ENCODE results near the gene NUMB. TPM values are rescaled to one million over a fixed set of nuclear protein-coding genes. Genes with fewer than 3 reads are reported as not detected.
"Not testable (repeated sequence)": the region's sequence is repeated elsewhere in the genome, so short reads cannot be mapped to it uniquely, and the experiment has no call there.

NUMB gene
- total RNA-seq, 4 donors from 2014 or later: 49.2 to 63.4 (median 50.7) TPM

DNA sequence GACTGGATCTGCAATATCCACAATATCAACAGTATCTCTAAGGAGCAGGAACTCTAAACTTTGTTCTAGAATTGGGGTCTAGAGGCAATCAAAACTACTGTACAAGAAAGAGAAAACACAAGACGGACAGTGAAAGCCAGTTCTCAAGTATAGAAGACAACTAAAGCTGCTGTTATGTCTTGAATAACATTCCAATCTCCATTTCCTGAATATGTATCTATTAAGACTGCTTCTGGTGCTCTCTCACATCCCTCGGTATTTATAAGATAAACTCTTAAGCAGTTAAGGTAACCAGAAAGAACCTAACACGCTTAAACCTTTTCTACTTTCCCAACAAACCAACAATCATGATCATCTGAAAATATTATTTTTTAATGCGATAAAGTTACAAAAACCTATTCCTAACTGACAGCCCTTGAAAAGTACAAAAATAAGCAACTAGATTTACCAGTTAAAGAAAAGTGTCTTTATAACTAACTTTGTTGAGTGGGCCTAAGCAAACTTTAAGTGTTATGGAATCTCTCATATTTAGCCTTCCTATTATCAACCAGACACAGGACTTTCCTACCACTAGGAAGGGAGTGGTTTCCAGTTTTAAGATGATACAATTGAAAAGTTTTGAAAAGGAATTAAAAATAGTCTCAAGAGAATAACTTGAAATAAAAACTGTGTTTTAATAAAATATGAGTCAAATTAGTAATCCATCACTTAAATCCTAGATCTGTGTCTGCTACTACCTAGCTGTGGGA is 30.7 kb downstream of the NUMB start:
- no peak for DNase-seq (ENCODE audit: extremely low spot score)
- WGBS: 55% methylated on average over 4 of the region's 4 CpGs
- no peak overlapping the region for H3K4me3 ChIP-seq
- no peaks in the 10 kb centered on the region for H3K9me3 ChIP-seq
- no peaks in the 10 kb centered on the region for H3K27me3 ChIP-seq
- H3K27ac ChIP-seq (replicated peaks in 1 of 4): peak overlapping the region; percentile 58 to 76 (median 67)
- intact Hi-C loops (cut with DNase I): no loop called here
- TF ChIP-seq, protein P1, sequence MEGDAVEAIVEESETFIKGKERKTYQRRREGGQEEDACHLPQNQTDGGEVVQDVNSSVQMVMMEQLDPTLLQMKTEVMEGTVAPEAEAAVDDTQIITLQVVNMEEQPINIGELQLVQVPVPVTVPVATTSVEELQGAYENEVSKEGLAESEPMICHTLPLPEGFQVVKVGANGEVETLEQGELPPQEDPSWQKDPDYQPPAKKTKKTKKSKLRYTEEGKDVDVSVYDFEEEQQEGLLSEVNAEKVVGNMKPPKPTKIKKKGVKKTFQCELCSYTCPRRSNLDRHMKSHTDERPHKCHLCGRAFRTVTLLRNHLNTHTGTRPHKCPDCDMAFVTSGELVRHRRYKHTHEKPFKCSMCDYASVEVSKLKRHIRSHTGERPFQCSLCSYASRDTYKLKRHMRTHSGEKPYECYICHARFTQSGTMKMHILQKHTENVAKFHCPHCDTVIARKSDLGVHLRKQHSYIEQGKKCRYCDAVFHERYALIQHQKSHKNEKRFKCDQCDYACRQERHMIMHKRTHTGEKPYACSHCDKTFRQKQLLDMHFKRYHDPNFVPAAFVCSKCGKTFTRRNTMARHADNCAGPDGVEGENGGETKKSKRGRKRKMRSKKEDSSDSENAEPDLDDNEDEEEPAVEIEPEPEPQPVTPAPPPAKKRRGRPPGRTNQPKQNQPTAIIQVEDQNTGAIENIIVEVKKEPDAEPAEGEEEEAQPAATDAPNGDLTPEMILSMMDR (IDR thresholded peaks at IDR 0.05): no peak
- TF ChIP-seq POLR2AphosphoS5 (IDR thresholded peaks at IDR 0.05): no peak
- no peak for TF ChIP-seq POLR2A (IDR thresholded peaks at IDR 0.05; ENCODE audit: low read depth)
- TF ChIP-seq EP300 (IDR thresholded peaks at IDR 0.05): no peak
- H3K36me3 ChIP-seq: no peaks in the 10 kb centered on the region
- peaks cover 27 to 62% (median 54%) of the 10 kb centered on the region in 4 donors for H3K4me1 ChIP-seq

DNA sequence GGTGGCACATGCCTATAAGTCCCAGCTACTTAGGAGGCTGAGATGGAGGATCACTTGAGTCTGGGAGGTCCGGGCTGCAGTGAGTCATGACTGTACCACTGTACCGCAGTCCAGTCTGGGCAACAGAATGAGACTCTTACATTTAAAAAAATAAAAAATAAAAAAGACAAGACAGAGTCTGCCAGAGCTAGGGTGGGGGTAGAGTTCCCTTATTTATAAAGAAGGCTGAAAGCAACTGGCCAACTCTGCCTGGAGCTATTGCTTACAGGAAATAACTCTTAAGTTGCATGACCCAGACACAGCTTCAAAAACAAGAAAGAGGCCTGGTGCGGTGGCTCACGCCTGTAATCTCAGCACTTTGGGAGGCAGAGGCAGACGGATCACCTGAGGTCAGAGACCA is 31.5 kb downstream of the NUMB start:
- TF ChIP-seq, protein P1 (IDR thresholded peaks at IDR 0.05): no peak
- Histone ChIP-seq H3K36me3 (peaks cover 0 to under 1% (median 0%) of the 10 kb centered on the region in 4 donors), H3K9me3 (no peaks in the 10 kb centered on the region), H3K4me1 (peaks cover 27 to 70% (median 62%) of the 10 kb centered on the region in 4 donors), H3K27me3 (no peaks in the 10 kb centered on the region), H3K4me3 (no peak overlapping the region), H3K27ac (replicated peaks in 1 of 4) (peak overlapping the region; percentile 58 to 76 (median 67))
- DNase-seq (ENCODE audit: extremely low spot score): no peak
- intact Hi-C loops (cut with DNase I): no loop called here
- 68% methylated on average over 5 of the region's 5 CpGs for WGBS

DNA sequence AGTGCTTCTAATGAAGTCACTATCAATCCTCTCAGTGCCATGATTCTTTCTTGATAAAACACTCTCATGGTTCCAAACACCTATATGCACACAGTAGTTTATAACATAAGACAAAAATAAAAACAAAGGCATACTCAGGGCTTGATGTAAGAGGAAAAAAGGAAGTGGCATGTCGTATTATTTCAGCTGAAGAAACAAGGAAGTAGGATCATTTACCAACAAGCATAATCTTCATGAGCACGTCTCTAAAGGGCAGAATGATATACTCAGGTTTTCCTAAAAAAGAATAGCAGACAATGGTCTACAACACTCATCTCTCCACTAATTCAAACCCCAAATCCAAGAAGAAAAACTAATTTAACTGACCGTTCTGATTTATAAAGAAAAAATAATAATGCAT is 33.9 kb downstream of the NUMB start:
- 36% methylated on average over 3 of the region's 3 CpGs for WGBS
- intact Hi-C loops (cut with DNase I): no loop called here
- Histone ChIP-seq H3K9me3 (no peaks in the 10 kb centered on the region), H3K4me3 (no peak overlapping the region), H3K4me1 (peaks cover 27 to 79% (median 68%) of the 10 kb centered on the region in 4 donors), H3K27me3 (no peaks in the 10 kb centered on the region), H3K27ac (replicated peaks in 1 of 4) (peak overlapping the region in 2 of 4 donors; percentile 16 to 33), H3K36me3 (peaks cover 0 to 17% (median 4%) of the 10 kb centered on the region in 4 donors)
- TF ChIP-seq POLR2AphosphoS5 (IDR thresholded peaks at IDR 0.05): no peak
- TF ChIP-seq POLR2A (IDR thresholded peaks at IDR 0.05; ENCODE audit: low read depth): no peak
- no peak for TF ChIP-seq EP300 (IDR thresholded peaks at IDR 0.05)
- TF ChIP-seq, protein P1 (IDR thresholded peaks at IDR 0.05): no peak
- no peak for DNase-seq (ENCODE audit: extremely low spot score)

DNA sequence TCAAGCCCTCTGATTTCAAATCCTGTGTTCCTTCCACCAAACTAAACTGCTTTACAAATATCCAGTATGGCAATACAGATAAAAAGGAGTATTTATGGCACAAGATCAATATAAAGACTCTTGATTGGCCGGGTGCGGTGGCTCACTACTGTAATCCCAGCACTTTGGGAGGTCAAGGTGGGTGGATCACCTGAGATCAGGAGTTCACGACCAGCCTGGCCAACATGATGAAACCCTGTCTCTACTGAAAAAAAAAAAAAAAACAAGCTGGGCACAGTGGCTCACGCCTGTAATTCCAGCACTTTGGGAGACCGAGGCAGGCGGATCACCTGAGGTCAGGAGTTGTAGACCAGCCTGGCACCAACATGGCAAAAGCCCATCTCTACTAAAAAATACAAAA is 35.3 kb downstream of the NUMB start:
- WGBS: 100% methylated on average over 6 of the region's 6 CpGs
- H3K4me3 ChIP-seq; H3K9me3 ChIP-seq; DNase-seq (ENCODE audit: extremely low spot score); H3K27me3 ChIP-seq; intact Hi-C loops (cut with DNase I): not testable (repeated sequence)
- H3K36me3 ChIP-seq: peaks cover 0 to 17% (median 4%) of the 10 kb centered on the region in 4 donors
- H3K4me1 ChIP-seq: peaks cover 16 to 65% (median 57%) of the 10 kb centered on the region in 4 donors
- H3K27ac ChIP-seq (replicated peaks in 1 of 4): peak overlapping the region in 2 of 4 donors; percentile 29 to 43

DNA sequence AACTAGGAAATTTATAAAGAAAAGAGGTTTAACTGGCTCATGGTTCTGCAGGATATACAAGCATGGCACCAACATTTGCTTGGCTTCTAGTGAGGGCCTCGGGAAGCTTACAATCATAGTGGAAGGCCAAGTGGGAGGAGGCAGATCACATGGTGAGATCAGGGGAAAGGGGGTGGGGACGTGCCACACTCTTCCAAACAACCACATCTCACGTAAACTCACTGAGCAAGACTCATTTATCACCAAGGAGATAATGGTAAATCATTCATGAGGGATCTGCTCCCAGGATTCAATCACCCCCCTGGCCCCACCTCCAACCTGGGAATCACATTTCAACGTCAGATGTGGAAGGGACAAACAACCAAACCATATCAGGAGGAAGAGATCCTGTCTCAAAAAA is 35.8 kb downstream of the NUMB start:
- Histone ChIP-seq H3K9me3 (no peaks in the 10 kb centered on the region), H3K27ac (replicated peaks in 1 of 4) (peak overlapping the region in 2 of 4 donors; percentile 10 to 30), H3K4me3 (no peak overlapping the region), H3K4me1 (peaks cover 14 to 60% (median 52%) of the 10 kb centered on the region in 4 donors), H3K36me3 (peaks cover 0 to 17% (median 4%) of the 10 kb centered on the region in 4 donors), H3K27me3 (no peaks in the 10 kb centered on the region)
- no peak for TF ChIP-seq EP300 (IDR thresholded peaks at IDR 0.05)
- TF ChIP-seq POLR2AphosphoS5 (IDR thresholded peaks at IDR 0.05): no peak
- no peak for TF ChIP-seq POLR2A (IDR thresholded peaks at IDR 0.05; ENCODE audit: low read depth)
- TF ChIP-seq, protein P1 (IDR thresholded peaks at IDR 0.05): no peak
- intact Hi-C loops (cut with DNase I): no loop called here
- WGBS: 48% methylated on average over 4 of the region's 4 CpGs
- no peak for DNase-seq (ENCODE audit: extremely low spot score)

All from esophagus muscularis mucosa (tissue), 4 donors.